ENCODE measurements around the gene ATP1A3.
"Not testable (repeated sequence)": the region's sequence is repeated elsewhere in the genome, so short reads cannot be mapped to it uniquely, and the experiment has no call there.

The ATP1A3 gene

GRCh38 chr19:42003506-42004294, 9.7 kb upstream of the ATP1A3 start:
- no peaks in the 10 kb centered on the region for H3K4me1 ChIP-seq (ENCODE audit: control insufficient read depth, insufficient read depth, low read length)
- peaks cover 27% of the 10 kb centered on the region for H3K27me3 ChIP-seq (ENCODE audit: control insufficient read depth, insufficient read depth, low read length)
- H3K4me3 ChIP-seq (ENCODE audit: low read length) = no peak overlapping the region
- H3K9me3 ChIP-seq (ENCODE audit: control insufficient read depth, low read length) = no peaks in the 10 kb centered on the region
- no peak overlapping the region for H3K9ac ChIP-seq (ENCODE audit: low read length)
- no peaks in the 10 kb centered on the region for H3K36me3 ChIP-seq (ENCODE audit: control insufficient read depth, insufficient read depth, low read length)

- Histone ChIP-seq H3K9me3 (ENCODE audit: control insufficient read depth, low read length) (no peaks in the 10 kb centered on the region), H3K27me3 (ENCODE audit: control insufficient read depth, insufficient read depth, low read length) (peaks cover 62% of the 10 kb centered on the region), H3K4me1 (ENCODE audit: control insufficient read depth, insufficient read depth, low read length) (no peaks in the 10 kb centered on the region)
These were observed 5.8 kb upstream of the ATP1A3 start for GRCh38 chr19:41999878-42000208.

DNA sequence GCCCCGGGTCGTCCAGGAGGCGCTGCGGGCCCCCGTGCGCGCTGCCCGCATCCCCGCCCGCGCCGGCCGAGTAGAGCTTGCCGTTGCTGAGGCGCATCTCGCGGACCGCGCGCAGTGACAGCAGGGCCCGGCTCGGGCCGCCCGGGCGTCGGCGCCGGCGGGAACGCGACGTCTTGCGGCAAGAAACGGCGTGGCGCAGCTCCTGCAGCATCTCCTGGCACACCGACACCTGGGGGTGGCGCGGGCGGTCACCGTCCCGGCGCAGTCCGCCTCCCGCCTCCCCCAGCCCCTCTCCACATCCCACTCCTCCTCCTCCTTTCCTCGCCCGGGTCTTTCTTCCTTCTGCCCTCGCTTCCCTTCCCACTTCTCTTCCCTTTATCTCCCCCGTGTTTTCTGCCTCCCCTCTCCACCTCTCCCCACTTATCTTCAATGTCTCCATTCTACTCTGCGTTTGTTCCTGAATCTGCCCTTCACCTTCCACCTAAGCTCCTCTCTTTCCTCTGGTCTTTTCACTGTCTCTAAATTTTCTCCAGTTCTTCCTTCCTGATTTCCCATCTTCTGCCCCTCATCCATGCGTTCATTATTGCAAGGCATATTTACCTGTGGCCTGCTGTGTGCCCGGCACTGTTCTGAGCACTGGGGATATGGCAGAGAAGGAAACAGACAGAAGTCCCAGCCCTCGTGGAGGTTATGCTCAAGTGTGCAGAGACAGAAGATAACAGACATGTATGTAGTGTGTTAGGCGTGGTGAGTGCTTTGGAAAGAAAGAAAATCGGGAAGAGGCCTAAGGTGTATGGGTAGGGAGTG, 5.2 kb upstream of the ATP1A3 start:
- Histone ChIP-seq H3K4me3 (ENCODE audit: low read length) (no peak overlapping the region), H3K9ac (ENCODE audit: low read length) (no peak overlapping the region), H3K4me1 (ENCODE audit: control insufficient read depth, insufficient read depth, low read length) (no peaks in the 10 kb centered on the region), H3K9me3 (ENCODE audit: control insufficient read depth, low read length) (no peaks in the 10 kb centered on the region), H3K36me3 (ENCODE audit: control insufficient read depth, insufficient read depth, low read length) (no peaks in the 10 kb centered on the region), H3K27me3 (ENCODE audit: control insufficient read depth, insufficient read depth, low read length) (peaks cover 66% of the 10 kb centered on the region)

More at GRCh38 chr19:41999878-42000208, 5.8 kb upstream of the ATP1A3 start:
- Histone ChIP-seq H3K36me3 (ENCODE audit: control insufficient read depth, insufficient read depth, low read length) (no peaks in the 10 kb centered on the region), H3K4me3 (ENCODE audit: low read length) (no peak overlapping the region), H3K9ac (ENCODE audit: low read length) (no peak overlapping the region)

DNA sequence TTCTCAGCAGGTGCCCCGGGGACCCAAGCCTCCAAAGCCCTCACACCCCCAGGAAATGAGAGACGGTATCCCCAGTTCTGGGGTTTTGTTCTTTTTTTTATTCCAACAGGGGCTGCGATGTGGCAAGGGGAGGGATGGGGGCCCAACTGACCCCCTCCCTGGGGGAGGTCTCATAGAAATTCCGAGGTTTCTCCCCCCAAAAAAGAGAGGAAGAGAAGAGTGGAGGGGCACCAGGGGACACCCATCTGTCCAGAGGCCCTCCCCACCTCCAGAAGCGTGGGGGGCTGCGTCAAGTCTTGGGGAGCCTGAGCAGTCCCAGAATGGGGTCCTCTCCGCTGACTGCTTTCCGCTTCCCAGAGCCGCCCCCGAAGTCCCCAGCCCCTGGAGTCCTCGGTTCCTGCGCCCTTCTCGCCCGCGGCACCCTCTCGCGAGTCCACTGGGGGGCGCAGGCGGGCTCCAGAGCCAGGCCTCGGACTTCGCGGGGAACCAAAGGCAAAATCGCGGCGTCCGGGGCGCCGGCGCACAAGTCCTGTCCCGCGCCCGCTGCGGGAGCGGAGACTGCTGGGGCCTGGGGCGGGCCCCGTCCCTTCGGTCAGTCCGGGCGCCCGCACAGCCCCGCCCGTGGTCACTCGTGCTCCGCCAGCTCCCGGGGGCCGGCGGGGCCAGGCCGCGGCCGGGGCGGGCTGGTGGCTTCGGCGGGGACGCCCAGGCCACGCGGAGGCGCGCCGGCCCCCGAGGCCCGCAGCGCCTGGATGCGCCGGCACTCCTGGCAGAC, 4.4 kb upstream of the ATP1A3 start:
- no peaks in the 10 kb centered on the region for H3K9me3 ChIP-seq (ENCODE audit: control insufficient read depth, low read length)
- no peak overlapping the region for H3K4me3 ChIP-seq (ENCODE audit: low read length)
- H3K36me3 ChIP-seq (ENCODE audit: control insufficient read depth, insufficient read depth, low read length) = no peaks in the 10 kb centered on the region
- peaks cover 4% of the 10 kb centered on the region for H3K4me1 ChIP-seq (ENCODE audit: control insufficient read depth, insufficient read depth, low read length)
- no peak overlapping the region for H3K9ac ChIP-seq (ENCODE audit: low read length)
- H3K27me3 ChIP-seq (ENCODE audit: control insufficient read depth, insufficient read depth, low read length) = peaks cover 67% of the 10 kb centered on the region

DNA sequence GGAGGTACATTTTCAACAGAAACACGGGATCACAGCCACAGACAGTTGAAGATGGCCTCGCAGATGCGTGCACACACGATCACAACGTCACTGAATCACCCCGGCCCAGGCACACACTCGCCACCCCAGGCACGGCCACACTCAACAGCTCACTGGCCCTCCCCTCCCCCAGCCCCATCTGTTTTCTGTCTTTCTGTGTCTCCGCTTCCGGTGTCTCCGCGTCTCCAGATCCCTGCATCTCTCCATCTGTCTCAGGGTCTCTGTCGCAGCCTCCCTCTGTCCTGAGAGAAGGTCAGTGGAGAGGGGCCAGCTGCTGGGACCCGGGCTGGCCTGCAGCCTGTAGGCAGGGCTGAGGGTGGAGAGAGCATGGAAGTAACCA, 3.8 kb upstream of the ATP1A3 start:
- Histone ChIP-seq H3K4me1 (ENCODE audit: control insufficient read depth, insufficient read depth, low read length) (peaks cover 4% of the 10 kb centered on the region), H3K4me3 (ENCODE audit: low read length) (no peak overlapping the region), H3K9ac (ENCODE audit: low read length) (no peak overlapping the region), H3K9me3 (ENCODE audit: control insufficient read depth, low read length) (no peaks in the 10 kb centered on the region), H3K27me3 (ENCODE audit: control insufficient read depth, insufficient read depth, low read length) (peaks cover 72% of the 10 kb centered on the region), H3K36me3 (ENCODE audit: control insufficient read depth, insufficient read depth, low read length) (no peaks in the 10 kb centered on the region)

GRCh38 chr19:41997121-41997850, 3.3 kb upstream of the ATP1A3 start:
- no peaks in the 10 kb centered on the region for H3K9me3 ChIP-seq (ENCODE audit: control insufficient read depth, low read length)
- no peak overlapping the region for H3K9ac ChIP-seq (ENCODE audit: low read length)
- no peaks in the 10 kb centered on the region for H3K36me3 ChIP-seq (ENCODE audit: control insufficient read depth, insufficient read depth, low read length)
- H3K4me1 ChIP-seq (ENCODE audit: control insufficient read depth, insufficient read depth, low read length) = peaks cover 4% of the 10 kb centered on the region
- peaks cover 69% of the 10 kb centered on the region for H3K27me3 ChIP-seq (ENCODE audit: control insufficient read depth, insufficient read depth, low read length)
- H3K4me3 ChIP-seq (ENCODE audit: low read length) = no peak overlapping the region

- Histone ChIP-seq H3K9me3 (ENCODE audit: control insufficient read depth, low read length) (no peaks in the 10 kb centered on the region), H3K9ac (ENCODE audit: low read length) (no peak overlapping the region), H3K36me3 (ENCODE audit: control insufficient read depth, insufficient read depth, low read length) (no peaks in the 10 kb centered on the region), H3K27me3 (ENCODE audit: control insufficient read depth, insufficient read depth, low read length) (peaks cover 73% of the 10 kb centered on the region), H3K4me3 (ENCODE audit: low read length) (no peak overlapping the region), H3K4me1 (ENCODE audit: control insufficient read depth, insufficient read depth, low read length) (peaks cover 4% of the 10 kb centered on the region)
These were observed 2.1 kb upstream of the ATP1A3 start for GRCh38 chr19:41995959-41996797.

GRCh38 chr19:41994994-41995958, 1.2 kb upstream of the ATP1A3 start:
- Histone ChIP-seq H3K4me3 (ENCODE audit: low read length) (no peak overlapping the region), H3K27me3 (ENCODE audit: control insufficient read depth, insufficient read depth, low read length) (peaks cover 72% of the 10 kb centered on the region), H3K36me3 (ENCODE audit: control insufficient read depth, insufficient read depth, low read length) (no peaks in the 10 kb centered on the region), H3K9ac (ENCODE audit: low read length) (no peak overlapping the region), H3K4me1 (ENCODE audit: control insufficient read depth, insufficient read depth, low read length) (peaks cover 4% of the 10 kb centered on the region), H3K9me3 (ENCODE audit: control insufficient read depth, low read length) (no peaks in the 10 kb centered on the region)

DNA sequence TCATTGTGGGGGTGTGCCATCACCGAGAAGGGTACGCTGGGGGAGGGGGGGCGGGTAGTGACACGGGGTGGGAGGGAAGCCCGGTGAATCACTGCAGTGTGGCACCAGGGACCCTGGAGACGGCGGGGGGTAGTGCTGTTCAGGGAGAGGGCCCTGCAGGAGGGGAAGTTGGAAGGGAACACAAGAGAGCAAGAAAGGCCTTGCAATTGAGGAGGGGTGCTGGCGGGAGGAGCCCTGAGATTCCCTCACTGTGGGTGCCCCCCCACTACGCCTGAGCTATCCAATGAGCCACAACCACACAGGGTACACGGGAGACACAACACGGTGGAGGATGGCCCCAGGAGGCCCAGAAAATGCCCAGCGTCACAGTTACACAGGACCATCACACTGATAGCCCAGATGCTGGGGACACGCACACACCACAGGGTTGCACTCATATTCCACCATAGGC, 516 bp upstream of the ATP1A3 start:
- H3K4me3 ChIP-seq (ENCODE audit: low read length) = no peak overlapping the region
- no peaks in the 10 kb centered on the region for H3K9me3 ChIP-seq (ENCODE audit: control insufficient read depth, low read length)
- H3K27me3 ChIP-seq (ENCODE audit: control insufficient read depth, insufficient read depth, low read length) = peaks cover 65% of the 10 kb centered on the region
- no peak overlapping the region for H3K9ac ChIP-seq (ENCODE audit: low read length)
- no peaks in the 10 kb centered on the region for H3K36me3 ChIP-seq (ENCODE audit: control insufficient read depth, insufficient read depth, low read length)
- H3K4me1 ChIP-seq (ENCODE audit: control insufficient read depth, insufficient read depth, low read length) = peaks cover 4% of the 10 kb centered on the region

DNA sequence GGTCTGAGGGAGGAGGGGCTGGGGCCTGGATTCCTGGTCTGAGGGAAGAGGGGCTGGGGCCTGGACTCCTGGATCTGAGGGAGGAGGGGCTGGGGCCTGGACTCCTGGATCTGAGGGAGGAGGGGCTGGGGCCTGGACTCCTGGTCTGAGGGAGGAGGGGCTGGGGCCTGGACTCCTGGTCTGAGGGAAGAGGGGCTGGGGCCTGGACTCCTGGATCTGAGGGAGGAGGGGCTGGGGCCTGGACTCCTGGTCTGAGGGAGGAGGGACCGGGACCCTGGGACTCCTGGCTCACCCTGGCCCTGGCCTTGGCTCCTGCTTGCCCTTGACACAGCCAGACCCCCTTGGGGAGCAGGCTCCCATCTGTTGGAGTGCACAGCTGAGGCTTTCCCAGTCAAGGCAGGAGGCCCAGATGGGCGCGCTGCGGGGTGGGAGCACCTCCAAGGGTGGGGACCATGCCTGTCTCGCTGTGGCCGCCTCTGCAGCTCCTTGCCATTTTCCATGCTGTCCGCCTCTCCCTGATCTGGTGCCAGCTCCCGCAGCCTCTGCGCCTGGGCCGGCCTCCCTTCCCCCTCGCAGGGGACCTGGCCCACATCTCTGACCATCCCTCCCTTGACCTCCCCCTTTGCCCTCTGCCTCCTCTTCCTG, 2.0 kb downstream of the ATP1A3 start:
- peaks cover 45% of the 10 kb centered on the region for H3K27me3 ChIP-seq (ENCODE audit: control insufficient read depth, insufficient read depth, low read length)
- not testable (repeated sequence) for H3K4me3 ChIP-seq (ENCODE audit: low read length); H3K9me3 ChIP-seq (ENCODE audit: control insufficient read depth, low read length); H3K4me1 ChIP-seq (ENCODE audit: control insufficient read depth, insufficient read depth, low read length); H3K9ac ChIP-seq (ENCODE audit: low read length); H3K36me3 ChIP-seq (ENCODE audit: control insufficient read depth, insufficient read depth, low read length)
